GM18511 (cell line): ENCODE data around the gene SLC4A8.

Source experiments
- ATAC-seq: cut with Tn5 transposase; IDR thresholded peaks from one replicate; pipeline ENCODE4 v1.9.1; 2021; ENCODE audit warnings: mild to moderate bottlenecking, moderate library complexity; ENCODE audit not compliant: unreplicated experiment

SLC4A8 gene

DNA sequence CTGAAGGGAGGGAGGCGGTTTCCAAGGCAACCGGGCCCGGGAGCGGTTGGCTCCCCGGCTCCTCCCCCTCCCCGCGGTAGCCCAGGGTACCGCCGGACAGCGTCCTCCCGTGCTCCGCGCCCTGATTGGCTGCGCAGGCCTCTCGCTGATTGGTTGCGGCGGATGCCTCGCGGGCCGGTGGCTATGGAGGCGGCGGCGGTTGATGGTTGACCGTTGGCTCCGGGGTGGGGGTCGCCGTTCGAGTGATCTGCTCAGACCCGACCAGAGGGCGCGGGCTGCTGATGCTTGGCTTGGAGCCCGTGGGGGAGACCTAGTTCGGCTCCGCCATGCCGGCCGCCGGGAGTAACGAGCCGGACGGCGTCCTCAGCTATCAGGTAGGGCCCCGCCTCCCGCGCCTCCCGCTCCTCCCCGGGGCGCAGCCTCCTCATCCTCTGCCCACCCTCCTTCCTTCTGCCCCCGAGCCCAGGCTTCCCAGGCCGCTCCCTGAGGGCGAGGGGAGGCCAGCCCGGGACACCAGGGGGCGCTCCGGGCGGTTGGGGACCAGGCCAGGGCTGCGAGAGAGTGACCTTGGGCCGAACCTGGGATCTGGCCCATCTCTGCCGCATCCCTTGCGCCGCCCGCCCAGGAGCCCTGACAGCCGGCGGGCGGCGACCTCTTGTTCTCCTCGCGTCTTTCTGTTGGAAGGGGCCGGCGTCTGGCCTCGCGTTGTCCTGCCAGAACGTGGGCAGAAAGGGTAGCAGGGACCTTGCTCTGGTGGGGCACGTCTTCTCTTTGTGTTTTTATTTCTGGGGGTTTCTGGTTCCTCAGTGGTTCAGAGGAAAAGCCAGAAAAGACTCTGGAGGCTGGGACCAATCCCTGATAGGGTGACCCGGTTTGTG, at the start of gene SLC4A8:
TSS of gene SLC4A8 (plus strand) at position 170 of the 878 bp plus-strand sequence. CDS start at position 327, 157 bp downstream.
- ATAC-seq, result peak; percentile 92

DNA sequence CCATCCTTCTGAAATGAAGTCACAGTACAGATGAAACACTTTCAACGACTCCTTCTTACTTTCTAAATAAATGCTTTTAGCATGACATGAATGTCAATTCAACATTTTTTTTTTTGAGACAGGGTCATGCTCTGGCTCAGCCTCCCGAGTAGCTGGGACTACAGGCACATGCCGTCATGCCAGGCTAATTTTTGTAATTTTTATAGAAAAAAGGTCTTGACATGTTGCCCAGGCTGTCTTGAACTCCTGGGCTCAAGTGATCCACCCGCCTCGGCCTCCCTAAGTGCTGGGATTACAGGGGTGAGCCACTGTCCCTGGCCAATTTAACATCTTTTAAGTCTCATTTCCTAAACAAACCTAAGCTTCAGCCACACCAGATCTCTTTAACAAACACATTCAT, 49.8 kb upstream of the SLC4A8 start:
- no peak for ATAC-seq

DNA sequence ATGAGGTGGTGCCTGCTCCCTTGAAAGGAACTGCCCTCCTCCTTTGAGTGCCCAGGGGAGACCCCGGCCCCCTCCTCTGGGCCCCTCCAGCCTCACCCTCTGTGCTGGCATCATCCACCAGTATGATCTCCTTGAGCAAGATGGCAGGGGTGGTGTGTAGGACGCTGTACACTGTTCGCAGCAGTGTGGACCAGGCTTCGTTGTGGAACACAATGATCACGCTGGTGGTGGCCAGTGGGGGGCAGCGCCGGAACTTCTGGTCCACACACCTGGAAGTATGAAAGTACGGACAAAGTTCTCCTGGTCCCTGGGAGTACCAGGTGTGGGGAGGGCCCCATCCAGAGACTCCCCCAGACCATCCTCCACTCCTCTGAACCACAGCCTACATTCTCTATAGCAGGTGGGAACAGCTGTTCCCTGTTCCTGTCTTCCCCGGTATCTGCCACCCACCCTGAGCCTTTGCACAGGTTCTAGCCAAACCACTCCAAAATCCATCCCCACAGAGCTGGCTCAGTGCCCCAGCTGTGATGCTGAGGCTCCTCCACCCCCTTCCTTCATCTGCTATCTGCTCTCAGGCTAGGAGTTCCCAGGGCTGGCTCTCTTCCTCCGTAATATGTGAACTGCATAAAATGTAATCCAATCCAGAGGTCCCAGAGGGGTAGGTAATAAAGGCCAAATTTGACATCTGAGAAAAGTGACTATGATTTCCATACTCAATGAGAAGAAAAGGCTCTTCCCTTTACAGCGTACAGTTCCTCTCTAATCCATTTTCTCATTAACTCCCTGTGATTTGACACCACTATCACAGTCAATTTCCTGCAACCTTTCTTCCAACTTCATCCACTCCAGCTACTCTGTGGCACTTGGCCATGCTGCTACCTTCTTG, 47.3 kb upstream of the SLC4A8 start:
- no peak for ATAC-seq

DNA sequence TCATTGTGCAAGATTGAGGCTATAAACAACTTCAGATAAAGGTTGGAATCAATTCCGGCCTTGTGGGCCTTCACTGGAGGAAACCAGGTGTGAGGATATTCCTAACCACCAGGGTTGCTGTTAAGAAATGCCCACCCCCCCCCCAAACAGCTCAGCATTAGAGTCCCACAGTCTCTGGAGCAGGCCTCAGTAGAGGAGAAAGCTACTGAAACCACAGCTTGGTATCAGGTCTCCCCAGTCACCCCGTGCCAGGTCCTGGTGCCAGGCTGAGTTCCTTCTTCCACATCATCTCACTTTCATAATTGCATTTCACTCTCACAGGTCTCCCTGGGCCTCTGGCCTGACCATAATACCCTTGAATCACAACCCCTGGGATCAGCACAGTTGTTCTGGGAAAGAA, 45.9 kb upstream of the SLC4A8 start:
- ATAC-seq, result no peak

GRCh38 chr12:51379571-51379970, 45.1 kb upstream of the SLC4A8 start:
- ATAC-seq, result no peak

DNA sequence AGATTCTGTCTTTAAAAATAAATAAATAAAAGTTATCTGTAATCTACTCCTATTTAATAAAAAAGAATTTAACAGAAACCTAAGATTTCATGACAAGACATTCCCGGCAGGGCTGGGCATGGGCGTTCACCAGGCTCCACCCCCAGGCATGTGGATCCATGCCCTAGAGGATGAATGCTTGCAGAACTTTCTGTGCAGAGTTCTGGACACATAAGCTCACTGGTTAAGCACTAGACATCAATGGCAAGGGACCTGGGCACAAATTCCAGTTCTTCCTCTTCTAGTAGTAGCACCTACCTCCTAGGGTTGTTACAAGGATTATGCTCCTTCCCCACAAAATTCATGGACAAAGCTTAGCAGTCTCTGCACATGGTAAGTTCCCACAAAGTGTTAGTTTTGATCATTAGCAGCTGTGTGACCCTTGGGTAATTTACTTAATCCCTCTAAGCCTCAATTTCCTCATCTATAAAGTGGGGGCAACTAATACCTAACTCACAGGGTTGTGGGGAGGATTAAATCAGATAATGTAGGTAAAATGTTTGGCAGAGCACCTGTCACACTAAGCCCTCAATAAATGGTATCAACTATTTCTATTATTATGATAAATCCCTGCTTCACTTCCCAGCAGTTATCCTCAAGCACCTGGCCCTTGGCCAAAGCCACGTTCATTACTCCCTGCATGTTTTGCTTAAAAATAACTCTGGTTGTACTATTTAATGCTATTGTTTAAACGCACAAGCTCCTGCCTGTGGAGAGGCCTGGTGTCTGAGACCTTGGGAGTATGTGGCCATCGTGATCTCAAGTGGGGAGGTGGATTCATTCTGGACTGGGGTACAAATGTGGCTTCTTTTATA, 43.2 kb upstream of the SLC4A8 start:
- ATAC-seq, result no peak

DNA sequence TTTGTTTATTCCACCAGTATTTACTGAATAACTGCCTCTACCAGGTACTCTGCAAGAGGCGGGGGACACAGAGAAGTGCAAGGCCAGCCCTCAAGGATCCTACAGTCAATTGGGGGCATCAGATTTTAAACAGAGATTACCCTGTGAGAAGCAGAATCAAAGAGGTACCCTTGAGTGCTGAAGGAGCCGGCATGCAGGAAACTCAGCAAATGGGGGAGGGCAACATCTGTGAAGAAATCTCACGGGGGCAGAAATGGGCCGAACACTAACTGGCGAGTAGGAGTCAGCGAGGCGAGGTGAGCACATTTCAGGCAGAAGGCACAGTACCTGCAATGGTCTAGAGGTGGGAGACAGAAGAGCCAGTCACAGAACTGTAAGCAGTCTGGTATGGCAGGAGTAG, 42.5 kb upstream of the SLC4A8 start:
- ATAC-seq, result no peak

DNA sequence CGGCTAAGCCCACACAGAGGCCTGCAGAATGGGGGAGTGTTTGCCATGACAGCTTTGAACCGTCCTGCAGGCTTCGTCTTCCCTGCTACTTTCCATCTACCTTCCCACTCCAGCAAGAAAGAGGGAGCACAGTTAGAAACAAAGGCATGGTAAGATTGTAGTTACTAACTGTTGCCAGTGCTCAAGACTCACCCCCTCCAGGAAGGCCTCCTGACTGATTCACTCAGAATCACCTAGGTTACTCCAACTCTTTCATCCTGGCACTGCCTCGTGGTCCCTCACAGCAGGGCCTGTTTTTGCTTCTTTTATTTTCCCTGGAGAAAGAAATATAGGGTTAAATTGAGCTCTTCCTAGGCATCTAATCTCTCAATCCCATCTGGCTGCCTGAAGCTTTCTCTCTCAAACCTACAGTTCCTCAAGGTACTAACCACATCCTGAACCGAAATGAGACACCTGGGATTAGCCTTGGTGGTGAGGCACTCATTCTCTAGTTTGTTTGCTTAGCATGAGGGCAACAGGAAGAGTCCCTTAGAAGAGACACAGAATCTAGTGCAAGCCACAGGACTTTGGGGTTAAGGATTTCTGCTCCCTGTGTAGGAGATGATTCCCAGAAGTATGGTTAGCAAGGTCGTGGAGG, 41.2 kb upstream of the SLC4A8 start:
- no peak for ATAC-seq

- no peak for ATAC-seq
Measured at GRCh38 chr12:51386351-51386750, 38.3 kb upstream of the SLC4A8 start.

DNA sequence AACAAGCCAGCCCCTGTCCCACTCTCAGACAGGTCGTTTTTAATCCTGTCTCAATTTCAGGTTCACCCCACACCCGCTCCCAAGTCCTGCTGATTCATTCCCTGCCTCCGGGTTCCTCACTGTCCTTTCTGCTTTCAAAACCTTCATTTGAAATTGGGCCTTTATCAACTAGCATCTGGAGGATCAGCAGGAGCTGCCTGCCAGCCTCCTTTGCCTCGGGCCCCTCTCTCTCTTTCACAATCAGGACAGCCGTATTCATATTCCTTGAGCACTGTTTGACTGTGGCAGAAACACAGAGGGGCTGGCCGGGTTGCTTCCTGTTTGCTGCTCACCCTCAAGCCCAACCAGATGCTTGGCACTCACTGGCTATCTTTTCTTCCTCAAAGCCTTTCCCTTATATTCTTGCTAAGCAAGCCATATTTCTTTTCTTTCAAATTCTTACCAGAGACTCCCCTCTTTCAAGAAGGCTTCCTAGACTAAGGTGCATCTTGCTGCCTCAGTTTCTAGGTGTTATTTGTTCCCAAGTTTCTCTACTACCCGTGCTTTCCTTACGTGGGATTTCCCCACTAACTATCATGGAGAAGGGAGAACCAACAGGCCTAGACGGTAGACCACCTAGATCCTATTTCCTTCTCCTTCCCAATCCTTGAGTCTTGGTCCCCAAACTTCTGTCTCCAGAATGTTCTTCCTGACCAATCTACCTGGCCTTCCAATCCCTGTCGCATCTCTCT, 36.4 kb upstream of the SLC4A8 start:
- no peak for ATAC-seq

DNA sequence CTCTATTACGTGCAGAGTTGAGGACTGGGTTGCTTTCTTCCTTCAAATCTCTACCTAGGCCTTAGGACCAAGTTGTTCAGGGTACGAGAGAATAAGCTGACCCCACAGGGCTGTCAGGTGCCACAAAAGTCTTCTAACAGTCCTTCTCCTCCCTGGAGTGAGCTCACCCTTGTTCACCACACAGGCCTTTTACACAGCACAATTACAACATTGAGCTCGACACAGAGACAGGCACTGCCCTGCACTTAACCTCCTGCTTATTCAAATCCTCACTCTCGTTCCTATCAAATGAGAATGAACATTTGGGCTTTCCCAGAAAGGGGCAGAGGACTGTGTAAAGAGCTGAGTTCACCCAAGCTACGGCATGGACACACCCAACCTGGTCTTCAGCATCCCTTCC, 35.8 kb upstream of the SLC4A8 start:
- ATAC-seq, result no peak

GRCh38 chr12:51389302-51389999, 35.2 kb upstream of the SLC4A8 start:
- ATAC-seq, result no peak

DNA sequence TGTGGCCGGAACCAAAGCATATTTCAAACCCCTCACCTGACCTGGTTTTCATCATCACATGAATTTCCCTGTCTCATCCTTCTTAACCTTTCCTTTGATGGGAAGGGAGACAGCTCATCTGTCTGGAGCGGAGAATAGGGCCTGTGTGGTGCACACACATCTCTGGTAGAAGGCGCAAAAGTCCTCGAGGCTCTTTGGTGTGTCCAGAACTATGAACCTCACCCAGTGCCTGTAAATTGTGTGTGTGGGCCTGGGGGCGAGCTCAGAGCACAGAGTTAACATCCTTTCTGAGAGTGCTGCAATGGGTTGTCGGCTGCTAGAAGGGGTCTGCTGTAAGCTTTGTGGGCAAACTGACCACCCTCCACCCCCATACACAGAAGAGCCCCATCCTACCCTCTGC, 34.2 kb upstream of the SLC4A8 start:
- no peak for ATAC-seq

DNA sequence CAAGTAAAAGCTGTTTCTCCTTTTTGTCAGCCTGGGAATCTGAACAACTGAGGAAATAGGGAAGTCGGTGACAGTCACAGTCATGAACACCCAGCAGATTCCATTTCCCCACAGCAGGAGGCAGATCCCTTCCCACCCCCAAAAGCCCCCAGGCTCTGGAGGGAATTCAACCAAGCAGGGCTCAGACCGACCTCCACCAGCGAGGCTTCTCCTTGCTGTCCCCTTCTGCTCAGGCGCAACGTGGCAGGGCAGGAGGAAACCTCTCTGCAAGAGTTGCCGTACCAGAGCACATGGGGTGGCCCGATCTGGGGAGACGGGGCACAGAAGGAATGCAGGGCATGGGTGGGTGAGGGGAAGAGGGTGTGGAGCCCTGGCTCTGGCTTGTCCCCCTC, 33.7 kb upstream of the SLC4A8 start:
- peak; percentile 32 for ATAC-seq

DNA sequence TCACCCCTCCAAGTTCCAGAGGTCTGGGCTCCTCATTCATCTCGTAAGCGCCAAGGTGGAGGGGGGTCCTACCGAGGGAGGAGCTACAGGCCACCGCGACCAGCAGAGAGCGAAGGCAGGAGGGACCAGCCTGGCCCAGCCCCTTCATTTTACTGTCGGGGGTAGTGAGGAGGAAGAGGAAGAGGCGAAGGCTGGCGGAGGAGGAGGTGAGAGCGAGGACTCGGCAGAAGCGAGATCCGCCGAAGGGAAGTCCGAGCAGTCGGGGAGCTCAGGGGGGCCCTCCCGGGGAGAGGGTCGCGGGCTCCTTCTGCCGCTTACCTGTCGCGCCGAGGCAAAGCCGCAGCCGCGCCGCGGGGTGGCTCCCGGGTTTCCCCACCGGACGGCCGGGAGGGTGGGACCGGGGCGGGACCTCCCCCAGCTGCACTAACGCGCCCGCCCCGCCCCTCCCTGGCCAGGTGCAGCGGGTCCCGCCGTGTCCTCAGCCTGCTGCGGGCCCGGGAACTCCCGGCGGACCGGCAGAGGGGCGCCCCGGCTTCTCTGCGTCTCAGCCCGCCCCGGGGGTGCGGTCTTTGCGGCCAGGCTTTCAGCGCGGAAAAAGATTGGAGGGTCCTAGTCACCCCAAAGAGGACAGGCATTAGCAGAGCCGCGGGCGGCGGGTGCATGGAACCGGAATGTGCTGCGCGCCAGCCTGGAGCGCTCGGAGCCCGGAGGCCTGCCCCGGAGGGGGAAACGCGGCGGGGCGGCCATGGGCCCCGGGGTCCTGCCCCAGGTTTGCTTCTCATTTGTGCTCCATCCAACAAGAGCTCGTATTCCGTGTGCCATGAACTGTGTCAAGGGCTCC, 33.1 kb upstream of the SLC4A8 start, which contains the start of gene GALNT6:
TSS of gene GALNT6 (minus strand) at position 124 of the 841 bp plus-strand sequence. CDS start 11,625 bp downstream, outside the sequence.
- peak; percentile 57 for ATAC-seq

- ATAC-seq, result no peak
Measured at GRCh38 chr12:51392556-51393237, 31.9 kb upstream of the SLC4A8 start.

- no peak for ATAC-seq
Measured at GRCh38 chr12:51393676-51394545, 30.7 kb upstream of the SLC4A8 start.
